Measurements from ENCODE around the gene C11orf54. TPM values are rescaled to one million over a fixed set of nuclear protein-coding genes. Genes with fewer than 3 reads are reported as not detected.

The C11orf54 gene
- total and polyA plus RNA-seq, 12 donors: 15.2 to 68.2 (median 33.7) TPM

DNA sequence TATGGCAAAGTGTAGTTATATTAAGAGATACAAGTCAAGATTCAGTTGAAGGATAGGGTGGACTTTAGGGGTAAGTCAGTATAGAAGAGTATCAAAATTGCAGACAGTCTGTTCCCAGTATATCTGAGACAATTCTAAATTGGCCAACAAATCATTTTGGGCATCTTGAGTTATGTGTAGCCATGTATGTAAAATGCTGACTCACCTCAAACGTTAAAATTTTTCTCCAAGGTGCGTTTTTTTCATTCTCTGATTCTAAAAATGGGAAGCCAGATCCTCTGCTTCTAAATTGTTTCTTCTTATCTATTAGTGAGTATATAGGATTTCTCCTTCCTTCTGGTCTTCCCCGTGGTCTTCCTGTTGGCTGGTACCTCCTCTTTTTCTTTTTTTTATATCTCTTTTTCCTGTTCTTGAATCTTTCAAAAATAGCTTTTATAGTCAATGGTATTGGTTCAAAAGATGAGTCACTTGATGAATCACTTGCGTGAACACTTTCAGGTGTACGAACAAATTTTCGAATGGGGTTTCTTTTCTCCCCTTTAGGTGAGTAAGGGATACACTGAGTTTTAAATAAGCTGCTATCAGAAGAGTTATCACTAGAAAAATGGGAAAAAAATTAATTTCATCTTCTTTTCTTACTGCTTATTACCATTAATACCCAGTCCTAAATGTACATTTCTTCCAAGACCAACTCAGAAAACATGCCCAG is 3.4 kb upstream of the C11orf54 start:
- no peaks in the 10 kb centered on the region for H3K27me3 ChIP-seq
- H3K4me1 ChIP-seq (replicated peaks in 1 of 2): peaks cover 9 to 58% of the 10 kb centered on the region in 2 donors
- H3K36me3 ChIP-seq (replicated peaks in 1 of 2): peaks cover 0 to 57% of the 10 kb centered on the region in 2 donors
- 40 to 47% (median 42%) methylated on average over 6 of the region's 6 CpGs for WGBS, 4 donors
- H3K27ac ChIP-seq: no peak overlapping the region
- intact Hi-C loops (cut with DNase I): loop anchor here in 1 of 2 donors (10.0 kb wide), 1 partner anchor 53 kb away; no protein-coding TSS in a partner anchor
- H3K4me3 ChIP-seq: no peak overlapping the region
- H3K9me3 ChIP-seq (replicated peaks in 1 of 3): no peaks in the 10 kb centered on the region
- TF ChIP-seq POLR2A (IDR thresholded peaks at IDR 0.05): no peak
- TF ChIP-seq, protein P1, sequence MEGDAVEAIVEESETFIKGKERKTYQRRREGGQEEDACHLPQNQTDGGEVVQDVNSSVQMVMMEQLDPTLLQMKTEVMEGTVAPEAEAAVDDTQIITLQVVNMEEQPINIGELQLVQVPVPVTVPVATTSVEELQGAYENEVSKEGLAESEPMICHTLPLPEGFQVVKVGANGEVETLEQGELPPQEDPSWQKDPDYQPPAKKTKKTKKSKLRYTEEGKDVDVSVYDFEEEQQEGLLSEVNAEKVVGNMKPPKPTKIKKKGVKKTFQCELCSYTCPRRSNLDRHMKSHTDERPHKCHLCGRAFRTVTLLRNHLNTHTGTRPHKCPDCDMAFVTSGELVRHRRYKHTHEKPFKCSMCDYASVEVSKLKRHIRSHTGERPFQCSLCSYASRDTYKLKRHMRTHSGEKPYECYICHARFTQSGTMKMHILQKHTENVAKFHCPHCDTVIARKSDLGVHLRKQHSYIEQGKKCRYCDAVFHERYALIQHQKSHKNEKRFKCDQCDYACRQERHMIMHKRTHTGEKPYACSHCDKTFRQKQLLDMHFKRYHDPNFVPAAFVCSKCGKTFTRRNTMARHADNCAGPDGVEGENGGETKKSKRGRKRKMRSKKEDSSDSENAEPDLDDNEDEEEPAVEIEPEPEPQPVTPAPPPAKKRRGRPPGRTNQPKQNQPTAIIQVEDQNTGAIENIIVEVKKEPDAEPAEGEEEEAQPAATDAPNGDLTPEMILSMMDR (IDR thresholded peaks at IDR 0.05): no peak
- no peak for DNase-seq

DNA sequence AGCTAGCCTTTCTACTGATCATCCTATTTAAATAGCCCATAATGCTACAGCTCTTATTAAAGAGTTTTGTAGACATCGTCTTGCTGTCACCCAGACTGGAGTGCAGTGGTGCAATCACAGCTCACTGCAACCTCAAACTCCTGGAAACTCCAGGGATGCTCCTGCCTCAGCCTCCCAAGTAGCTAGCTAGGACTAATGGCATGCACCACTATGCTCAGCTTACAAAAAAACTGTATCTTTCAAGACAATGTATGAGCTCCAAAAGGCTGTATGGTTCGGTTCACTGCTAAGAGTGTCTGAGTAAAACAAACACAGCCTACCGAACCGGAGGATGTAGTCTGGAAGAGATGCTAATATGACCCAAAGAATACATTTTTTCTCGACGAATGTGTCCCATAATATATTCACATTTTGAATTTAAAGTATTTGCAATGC is 2.8 kb upstream of the C11orf54 start:
- H3K4me3 ChIP-seq: peak overlapping the region in 1 of 4 donors; percentile 69
- peaks cover 0 to 56% of the 10 kb centered on the region in 2 donors for H3K36me3 ChIP-seq (replicated peaks in 1 of 2)
- 69 to 73% (median 72%) methylated on average over 6 of the region's 6 CpGs for WGBS, 4 donors
- DNase-seq: no peak
- no peak for TF ChIP-seq POLR2A (IDR thresholded peaks at IDR 0.05)
- TF ChIP-seq, protein P1 (IDR thresholded peaks at IDR 0.05): no peak
- H3K4me1 ChIP-seq (replicated peaks in 1 of 2): peaks cover 9 to 58% of the 10 kb centered on the region in 2 donors
- H3K9me3 ChIP-seq (replicated peaks in 1 of 3): no peaks in the 10 kb centered on the region
- intact Hi-C loops (cut with DNase I): loop anchor here in 1 of 2 donors (10.0 kb wide), 1 partner anchor 54 kb away; no protein-coding TSS in a partner anchor
- no peak overlapping the region for H3K27ac ChIP-seq
- H3K27me3 ChIP-seq: no peaks in the 10 kb centered on the region

DNA sequence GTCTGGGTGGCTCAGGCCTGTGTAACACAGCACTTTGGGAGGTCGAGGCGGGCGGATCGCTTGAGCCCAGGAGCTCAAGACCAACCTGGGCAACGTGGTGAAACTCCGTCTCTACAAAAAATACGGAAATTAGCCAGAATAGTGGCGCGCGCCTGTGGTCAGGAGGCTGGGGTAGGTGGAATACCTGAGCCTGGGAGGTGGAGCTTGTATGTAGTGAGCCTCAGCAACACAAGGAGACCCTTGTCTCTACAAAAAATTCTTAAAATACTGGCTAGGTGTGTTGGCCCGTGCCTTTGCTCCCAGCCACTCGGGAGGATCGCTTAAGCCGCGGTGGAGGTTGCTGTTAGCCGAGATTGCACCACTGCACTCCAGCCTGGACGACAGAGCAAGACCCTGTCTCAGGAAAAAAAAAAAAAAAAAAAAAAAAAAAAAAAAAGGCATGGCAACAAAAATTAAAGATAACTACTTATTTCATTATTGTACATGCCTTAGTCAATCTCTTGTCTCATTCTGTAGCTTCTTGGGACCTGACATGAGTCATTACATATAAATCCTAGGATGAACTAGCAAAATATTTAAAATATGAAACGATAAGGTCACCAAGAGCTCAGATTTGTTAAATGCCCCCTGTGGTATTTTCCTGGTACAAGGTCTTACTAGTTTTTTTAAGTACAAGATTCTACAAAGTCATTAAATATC is 1.3 kb upstream of the C11orf54 start:
- peak overlapping the region in 3 of 5 donors; percentile 90 to 96 (median 92) for H3K27ac ChIP-seq
- H3K36me3 ChIP-seq (replicated peaks in 1 of 2): peaks cover 0 to 41% of the 10 kb centered on the region in 2 donors
- 19 to 25% (median 24%) methylated on average over 18 of the region's 18 CpGs for WGBS, 4 donors
- DNase-seq: peak in 1 of 7 donors; percentile 20
- H3K4me1 ChIP-seq (replicated peaks in 1 of 2): peaks cover 9 to 54% of the 10 kb centered on the region in 2 donors
- H3K27me3 ChIP-seq: no peaks in the 10 kb centered on the region
- no peak for TF ChIP-seq POLR2A (IDR thresholded peaks at IDR 0.05)
- TF ChIP-seq, protein P1 (IDR thresholded peaks at IDR 0.05): no peak
- no peaks in the 10 kb centered on the region for H3K9me3 ChIP-seq (replicated peaks in 1 of 3)
- H3K4me3 ChIP-seq: peak overlapping the region in 2 of 4 donors; percentile 51 to 69
- intact Hi-C loops (cut with DNase I): loop anchor here in 1 of 2 donors (5.0 kb wide), 1 partner anchor 42 kb away; the partner anchor contains the start of gene MED17

DNA sequence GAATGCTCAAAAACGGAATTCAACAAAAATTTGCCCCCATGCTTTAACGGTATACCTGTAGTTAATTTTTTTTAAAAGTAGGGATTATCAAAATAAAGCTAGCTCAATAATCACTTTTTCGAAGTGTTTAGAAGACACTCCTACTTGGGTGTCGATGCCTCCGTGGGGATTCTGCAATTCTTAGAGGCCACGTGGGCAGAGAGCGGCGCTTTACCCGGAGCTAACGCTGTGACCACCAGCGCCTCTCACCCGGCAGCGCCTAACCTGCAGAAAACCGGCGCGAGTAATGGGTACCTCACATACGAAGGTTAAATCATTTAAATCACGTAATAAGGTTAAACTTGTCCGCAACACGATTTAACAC is 760 bp upstream of the C11orf54 start:
- WGBS, 4 donors: 0 to 1% (median 0%) methylated on average over 14 to 20 of the region's 20 CpGs
- Histone ChIP-seq H3K4me3 (peak overlapping the region in 3 of 4 donors; percentile 51 to 69 (median 69)), H3K36me3 (replicated peaks in 1 of 2) (peaks cover 0 to 35% of the 10 kb centered on the region in 2 donors), H3K27me3 (no peaks in the 10 kb centered on the region), H3K9me3 (replicated peaks in 1 of 3) (no peaks in the 10 kb centered on the region), H3K4me1 (replicated peaks in 1 of 2) (peaks cover 9 to 54% of the 10 kb centered on the region in 2 donors), H3K27ac (peak overlapping the region; percentile 87 to 96 (median 92))
- peak; percentile 51 to 84 (median 72) for DNase-seq
- no peak for TF ChIP-seq POLR2A (IDR thresholded peaks at IDR 0.05)
- TF ChIP-seq, protein P1 (IDR thresholded peaks at IDR 0.05): no peak
- intact Hi-C loops (cut with DNase I): loop anchor here in 1 of 2 donors (5.0 kb wide), 1 partner anchor 42 kb away; the partner anchor contains the start of gene MED17

All from adrenal gland (tissue), 12 donors.